T-cell (primary cell): ENCODE data around the gene MAPKAPK2. TPM values are rescaled to one million over a fixed set of nuclear protein-coding genes. Genes with fewer than 3 reads are reported as not detected.
"Not testable (repeated sequence)": the region's sequence is repeated elsewhere in the genome, so short reads cannot be mapped to it uniquely, and the experiment has no call there.

ENCODE experiments used
- ATAC-seq, 4 experiments: fragments of 200-7000 bp in 3 of 4; fragments of 150-1000 bp in 1 of 4; cut with Tn5 transposase; replicated peaks in 1 of 4; 1 replicate in 3 of 4; 2 replicates in 1 of 4; pipeline ENCODE4 v1.10.0; 2021; ENCODE audit warnings: moderate library complexity in 3 of 4, mild to moderate bottlenecking in 2 of 4, moderate number of reproducible peaks in 1 of 4
- CTCF ChIA-PET, 2 donors: fragments of 300-600 bp; sonication (Branson Sonifier 250); formaldehyde crosslinking; loops; one replicate each; lab custom pipeline; 2022; ENCODE audit warnings: antibody characterized with exemption in 2 of 2; lab: Charles Lee
- POLR2A ChIA-PET, 2 donors: fragments of 300-600 bp; sonication (Branson Sonifier 250); formaldehyde crosslinking; loops; one replicate each; lab custom pipeline; 2022; ENCODE audit warnings: antibody characterized with exemption in 2 of 2; lab: Charles Lee
- DNase-seq, 35 experiments: peaks; one replicate each; pipeline versions ENCODE4 v3.0.0 to v3.0.0-alpha.2; 2013 to 2023
- H3K27ac ChIP-seq: one replicate; pipeline ENCODE4 v1.5.1; 2013; ENCODE audit warnings: low read length
- H3K27me3 ChIP-seq, 2 experiments: replicated peaks in 1 of 2; 1 replicate in 1 of 2; 2 replicates in 1 of 2; pipeline versions ENCODE4 v1.6.1 to v1.7.0; 2013; ENCODE audit warnings: low read length in 1 of 2, mixed read lengths in 1 of 2; ENCODE audit not compliant: control insufficient read depth in 2 of 2, insufficient read depth in 2 of 2; ENCODE audit errors: extremely low read depth in 1 of 2
- H3K36me3 ChIP-seq, 2 donors: 1 replicate in 1 of 2; 2 replicates in 1 of 2; pipeline versions ENCODE4 v1.6.1 to v1.7.0; 2013; ENCODE audit warnings: low read length in 1 of 2; ENCODE audit not compliant: control insufficient read depth in 2 of 2, insufficient read depth in 1 of 2; ENCODE audit errors: extremely low read depth in 1 of 2
- H3K4me1 ChIP-seq, 2 experiments: 1 replicate in 1 of 2; 2 replicates in 1 of 2; pipeline versions ENCODE4 v1.6.1 to v1.7.0; 2013; ENCODE audit warnings: low read length in 2 of 2, mixed read lengths in 1 of 2; ENCODE audit not compliant: insufficient read depth in 2 of 2, control insufficient read depth in 1 of 2; ENCODE audit errors: extremely low read depth in 1 of 2
- H3K4me3 ChIP-seq, 2 donors: 1 replicate in 1 of 2; 2 replicates in 1 of 2; pipeline versions ENCODE4 v1.5.1 to v1.7.0; 2013; ENCODE audit warnings: mild to moderate bottlenecking in 2 of 2, low read length in 1 of 2, moderate library complexity in 1 of 2; ENCODE audit not compliant: control insufficient read depth in 1 of 2; ENCODE audit errors: extremely low read depth in 1 of 2
- H3K9me3 ChIP-seq: 2 replicates; pipeline ENCODE4 v1.7.0; 2013
- H3K27ac Mint-ChIP-seq, 2 donors: one replicate each; pipeline ENCODE4 v1.8.0; 2020 to 2021; ENCODE audit warnings: mild to moderate bottlenecking in 2 of 2, mixed read lengths in 2 of 2
- H3K27me3 Mint-ChIP-seq, 2 donors: one replicate each; pipeline ENCODE4 v1.8.0; 2021 to 2022; ENCODE audit warnings: mixed read lengths in 2 of 2
- H3K36me3 Mint-ChIP-seq: one replicate; pipeline ENCODE4 v1.8.0; 2021; ENCODE audit warnings: mixed read lengths
- H3K4me1 Mint-ChIP-seq, 3 donors: one replicate each; pipeline ENCODE4 v1.8.0; 2020 to 2022; ENCODE audit warnings: mixed read lengths in 3 of 3, mild to moderate bottlenecking in 1 of 3
- H3K4me3 Mint-ChIP-seq, 3 donors: one replicate each; pipeline ENCODE4 v1.8.0; 2020 to 2022; ENCODE audit warnings: mild to moderate bottlenecking in 3 of 3, mixed read lengths in 3 of 3, moderate library complexity in 3 of 3
- H3K9me3 Mint-ChIP-seq, 3 donors: one replicate each; pipeline ENCODE4 v1.8.0; 2020 to 2022; ENCODE audit warnings: mixed read lengths in 3 of 3
- WGBS: methylation state at CpG from one replicate; pipeline ENCODE4 v1.1.5; 2013; ENCODE audit warnings: missing lambda C conversion rate; ENCODE audit not compliant: insufficient coverage; 5-methylcytosine and 5-hydroxymethylcytosine counted together
- total RNA-seq, 35 experiments: library from RNA in 6 of 35; stranded (reverse) in 6 of 35; fragments of 120-200 nt in 1 of 35; gene quantifications; one replicate each; pipeline versions ENCODE4 v1.2.1 to v1.2.4 and lab custom pipeline; 2013 to 2026

MAPKAPK2 gene
- total RNA-seq, 5 donors from 2014 or later (not counting 1 experiment from before 2014, with no cell fraction given), result 64.3 to 117 (median 78.4) TPM

DNA sequence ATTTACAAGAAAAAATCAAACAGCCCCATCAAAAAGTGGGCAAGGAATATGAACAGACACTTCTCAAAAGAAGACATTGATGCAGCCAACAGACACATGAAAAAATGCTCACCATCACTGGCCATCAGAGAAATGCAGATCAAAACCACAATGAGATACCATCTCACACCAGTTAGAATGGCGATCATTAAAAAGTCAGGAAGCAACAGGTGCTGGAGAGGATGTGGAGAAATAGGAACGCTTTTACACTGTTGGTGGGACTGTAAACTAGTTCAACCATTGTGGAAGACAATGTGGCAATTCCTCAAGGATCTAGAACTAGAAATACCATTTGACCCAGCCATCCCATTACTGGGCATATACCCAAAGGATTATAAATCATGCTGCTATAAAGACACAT lies 42.6 kb upstream of the MAPKAPK2 start:
- POLR2A ChIA-PET, H3K27me3 ChIP-seq, H3K9me3 ChIP-seq, DNase-seq, H3K4me1 Mint-ChIP-seq, H3K27ac Mint-ChIP-seq, H3K4me3 ChIP-seq, ATAC-seq, H3K4me3 Mint-ChIP-seq, H3K27me3 Mint-ChIP-seq, H3K36me3 ChIP-seq, H3K9me3 Mint-ChIP-seq, H3K4me1 ChIP-seq, H3K27ac ChIP-seq, H3K36me3 Mint-ChIP-seq, CTCF ChIA-PET: not testable (repeated sequence)
- WGBS, result no CpG with 5 or more reads among the region's 2 CpGs

GRCh38 chr1:206643118-206643698 lies 41.5 kb upstream of the MAPKAPK2 start:
- WGBS, result 100% methylated on average over 1 of the region's 3 CpGs
- Histone ChIP-seq H3K4me1 (no peaks in the 10 kb centered on the region), H3K27me3 (no peaks in the 10 kb centered on the region), H3K4me3 (no peak overlapping the region), H3K9me3 (no peaks in the 10 kb centered on the region), H3K36me3 (no peaks in the 10 kb centered on the region), H3K27ac (no peak overlapping the region)
- no peak for ATAC-seq
- no peak overlapping the region for H3K27ac Mint-ChIP-seq
- POLR2A ChIA-PET, result no interaction called here
- H3K27me3 Mint-ChIP-seq, result no peaks in the 10 kb centered on the region
- H3K4me3 Mint-ChIP-seq, result no peak overlapping the region
- CTCF ChIA-PET, result interaction anchor here (0.6 kb wide), 2 partner anchors 16 to 39 kb away, joined by 3 read pairs; no protein-coding TSS in a partner anchor
- DNase-seq, result no peak
- peaks cover 10% of the 10 kb centered on the region for H3K36me3 Mint-ChIP-seq
- no peaks in the 10 kb centered on the region for H3K9me3 Mint-ChIP-seq
- H3K4me1 Mint-ChIP-seq, result no peaks in the 10 kb centered on the region

- ChIA-PET CTCF (no interaction called here), POLR2A (no interaction called here)
- Mint-ChIP-seq H3K4me1 (no peaks in the 10 kb centered on the region), H3K27me3 (no peaks in the 10 kb centered on the region), H3K27ac (no peak overlapping the region), H3K36me3 (peaks cover 11% of the 10 kb centered on the region), H3K4me3 (no peak overlapping the region), H3K9me3 (no peaks in the 10 kb centered on the region)
- H3K36me3 ChIP-seq, result no peaks in the 10 kb centered on the region
- H3K4me3 ChIP-seq, result no peak overlapping the region
- H3K4me1 ChIP-seq, result no peaks in the 10 kb centered on the region
- H3K27me3 ChIP-seq, result no peaks in the 10 kb centered on the region
- WGBS, result no CpG with 5 or more reads among the region's 1 CpG
- H3K9me3 ChIP-seq, result no peaks in the 10 kb centered on the region
- ATAC-seq (no peak), DNase-seq (no peak)
- no peak overlapping the region for H3K27ac ChIP-seq
Observed at GRCh38 chr1:206646504-206646903, 38.2 kb upstream of the MAPKAPK2 start.

GRCh38 chr1:206647224-206647623 lies 37.5 kb upstream of the MAPKAPK2 start:
- ChIA-PET CTCF (interaction anchor here in 1 of 2 donors (0.5 to 1.0 kb wide), 2 partner anchors 14 kb away, joined by 3 read pairs; no protein-coding TSS in a partner anchor), POLR2A (no interaction called here)
- Histone ChIP-seq H3K27ac (no peak overlapping the region), H3K27me3 (no peaks in the 10 kb centered on the region), H3K9me3 (no peaks in the 10 kb centered on the region), H3K36me3 (no peaks in the 10 kb centered on the region), H3K4me3 (no peak overlapping the region), H3K4me1 (no peaks in the 10 kb centered on the region)
- Mint-ChIP-seq H3K4me1 (no peaks in the 10 kb centered on the region), H3K4me3 (no peak overlapping the region), H3K9me3 (no peaks in the 10 kb centered on the region), H3K36me3 (peaks cover 11% of the 10 kb centered on the region), H3K27me3 (no peaks in the 10 kb centered on the region), H3K27ac (no peak overlapping the region)
- no peak for DNase-seq
- no peak for ATAC-seq

GRCh38 chr1:206649261-206649921 lies 35.3 kb upstream of the MAPKAPK2 start:
- H3K36me3 ChIP-seq, result no peaks in the 10 kb centered on the region
- Mint-ChIP-seq H3K36me3 (peaks cover 11% of the 10 kb centered on the region), H3K9me3 (no peaks in the 10 kb centered on the region), H3K4me3 (no peak overlapping the region), H3K27me3 (no peaks in the 10 kb centered on the region), H3K27ac (no peak overlapping the region), H3K4me1 (no peaks in the 10 kb centered on the region)
- H3K27me3 ChIP-seq, result no peaks in the 10 kb centered on the region
- no peaks in the 10 kb centered on the region for H3K9me3 ChIP-seq
- WGBS, result 85% methylated on average over 2 of the region's 5 CpGs
- DNase-seq, result no peak
- no peak overlapping the region for H3K4me3 ChIP-seq
- H3K4me1 ChIP-seq, result no peaks in the 10 kb centered on the region
- ATAC-seq, result no peak
- CTCF ChIA-PET, result interaction anchor here (0.6 to 1.1 kb wide), 3 partner anchors 10 to 15 kb away, joined by 3 to 4 read pairs (median 3); no protein-coding TSS in a partner anchor
- H3K27ac ChIP-seq, result no peak overlapping the region
- POLR2A ChIA-PET, result interaction anchor here in 1 of 2 donors (0.6 kb wide), 1 partner anchor 37 kb away, joined by 3 read pairs; no protein-coding TSS in a partner anchor

GRCh38 chr1:206651014-206651413 lies 33.7 kb upstream of the MAPKAPK2 start:
- H3K27me3 ChIP-seq, result peaks cover 0 to 6% of the 10 kb centered on the region in 2 experiments
- no peaks in the 10 kb centered on the region for H3K27me3 Mint-ChIP-seq
- 90% methylated on average over 3 of the region's 3 CpGs for WGBS
- no peaks in the 10 kb centered on the region for H3K9me3 Mint-ChIP-seq
- H3K4me1 Mint-ChIP-seq, result no peaks in the 10 kb centered on the region
- ATAC-seq (no peak), DNase-seq (no peak)
- no peak overlapping the region for H3K27ac Mint-ChIP-seq
- H3K27ac ChIP-seq, result no peak overlapping the region
- no peak overlapping the region for H3K4me3 ChIP-seq
- POLR2A ChIA-PET, result no interaction called here
- no peaks in the 10 kb centered on the region for H3K36me3 ChIP-seq
- H3K36me3 Mint-ChIP-seq, result peaks cover 11% of the 10 kb centered on the region
- CTCF ChIA-PET, result interaction anchor here in 1 of 2 donors (1.0 kb wide), 1 partner anchor 13 kb away, joined by 4 read pairs; no protein-coding TSS in a partner anchor
- no peaks in the 10 kb centered on the region for H3K4me1 ChIP-seq
- no peaks in the 10 kb centered on the region for H3K9me3 ChIP-seq
- no peak overlapping the region for H3K4me3 Mint-ChIP-seq
